Loucy (cell line): Measurements from ENCODE around the gene ETNK2.

Experiments
- H2AFZ ChIP-seq: fragments of 200-600 bp; sonication (generic); 2 replicates; pipeline ENCODE4 v1.6.0; 2016; ENCODE audit warnings: antibody characterized with exemption, mild to moderate bottlenecking, low read length, moderate library complexity
- H3F3A ChIP-seq: fragments of 200-600 bp; 2 replicates; pipeline ENCODE4 v1.6.0; 2016; ENCODE audit warnings: antibody characterized with exemption, low read depth, mild to moderate bottlenecking
- H3K27me3 ChIP-seq: fragments of 200-600 bp; sonication (generic); 2 replicates; pipeline ENCODE4 v1.6.1; 2014; ENCODE audit warnings: low read length, mild to moderate bottlenecking; ENCODE audit not compliant: insufficient read depth, poor library complexity, severe bottlenecking
- H3K36me3 ChIP-seq: fragments of 200-600 bp; sonication (generic); 2 replicates; pipeline ENCODE4 v1.6.1; 2016; ENCODE audit warnings: low read length; ENCODE audit not compliant: insufficient read depth
- H3K4me1 ChIP-seq: fragments of 200-600 bp; sonication (generic); 2 replicates; pipeline ENCODE4 v1.5.1; 2014; ENCODE audit warnings: low read length, mild to moderate bottlenecking; ENCODE audit not compliant: insufficient read depth, poor library complexity, severe bottlenecking
- H3K4me2 ChIP-seq: fragments of 200-600 bp; sonication (generic); 2 replicates; pipeline ENCODE4 v1.6.0; 2014; ENCODE audit warnings: antibody characterized with exemption, low read length, low read depth, mild to moderate bottlenecking; ENCODE audit not compliant: poor library complexity, severe bottlenecking
- H3K4me3 ChIP-seq: fragments of 200-600 bp; sonication (generic); 2 replicates; pipeline ENCODE4 v1.5.1; 2014; ENCODE audit warnings: low read length, mild to moderate bottlenecking, mixed read lengths; ENCODE audit not compliant: poor library complexity, severe bottlenecking
- H3K79me2 ChIP-seq: fragments of 200-600 bp; sonication (generic); 2 replicates; pipeline ENCODE4 v1.6.1; 2014; ENCODE audit warnings: low read length; ENCODE audit not compliant: insufficient read depth
- H3K9ac ChIP-seq: fragments of 200-600 bp; sonication (generic); 2 replicates; pipeline ENCODE4 v1.6.0; 2014; ENCODE audit warnings: mild to moderate bottlenecking, low read depth, low read length, moderate library complexity; ENCODE audit not compliant: poor library complexity, severe bottlenecking
- H3K9me2 ChIP-seq: fragments of 200-600 bp; sonication (generic); replicated peaks from 2 replicates; pipeline ENCODE4 v1.6.1; 2016; ENCODE audit warnings: low read depth, low read length, mixed read lengths
- H3K9me3 ChIP-seq: fragments of 200-600 bp; sonication (generic); 2 replicates; pipeline ENCODE4 v1.6.1; 2014; ENCODE audit warnings: mild to moderate bottlenecking, antibody characterized with exemption, low read length, low read depth; ENCODE audit not compliant: insufficient read depth
- H4K20me1 ChIP-seq: fragments of 200-600 bp; sonication (generic); 2 replicates; pipeline ENCODE4 v1.6.0; 2014; ENCODE audit warnings: antibody characterized with exemption, low read length, mild to moderate bottlenecking; ENCODE audit not compliant: insufficient read depth, poor library complexity, severe bottlenecking
- EZH2phosphoT487 ChIP-seq: fragments of 200-600 bp; IDR thresholded peaks from 2 replicates; pipeline ENCODE4 v1.6.1; 2018; ENCODE audit warnings: antibody characterized with exemption, mild to moderate bottlenecking, moderate library complexity, borderline replicate concordance
- TF ChIP-seq, protein P1 (sequence below): fragments of 200-600 bp; sonication (generic); conservative IDR thresholded peaks from 2 replicates; pipeline ENCODE4 v1.5.1; 2014; ENCODE audit warnings: mild to moderate bottlenecking, antibody characterized with exemption, low read length

The ETNK2 gene

DNA sequence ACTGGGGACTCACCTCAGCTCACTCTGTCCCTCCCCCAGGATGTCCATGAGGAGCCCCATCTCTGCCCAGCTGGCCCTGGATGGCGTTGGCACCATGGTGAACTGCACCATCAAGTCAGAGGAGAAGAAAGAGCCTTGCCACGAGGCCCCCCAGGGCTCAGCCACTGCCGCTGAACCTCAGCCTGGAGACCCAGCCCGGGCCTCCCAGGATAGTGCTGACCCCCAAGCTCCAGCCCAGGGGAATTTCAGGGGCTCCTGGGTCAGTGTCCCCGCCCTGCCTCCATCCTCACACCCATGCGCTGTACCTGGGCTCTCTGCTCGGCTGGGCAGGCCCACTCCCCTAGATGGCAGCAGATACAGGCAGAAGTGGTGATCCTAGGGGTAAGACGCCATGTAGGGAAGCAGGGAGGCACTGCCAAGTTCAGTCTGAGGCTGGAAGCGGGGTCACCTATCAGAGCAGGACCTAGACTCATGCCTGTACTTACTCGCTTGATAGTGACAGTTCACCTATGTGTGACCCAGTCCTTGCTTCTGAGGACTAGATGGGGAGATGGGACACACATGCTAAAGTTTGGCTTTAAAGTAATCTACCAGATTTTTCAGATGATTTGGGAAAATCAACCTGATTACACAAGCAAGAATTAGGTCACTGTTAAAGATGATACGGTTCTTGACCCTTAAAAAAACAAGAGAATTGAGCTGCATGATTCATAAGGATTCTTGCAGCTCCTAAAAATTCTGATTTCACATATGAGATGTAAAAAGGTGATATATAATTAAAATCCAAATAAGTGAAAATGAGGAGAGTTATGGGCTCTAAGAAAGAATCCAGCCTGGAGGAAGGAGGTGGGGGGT lies 38.7 kb downstream of the ETNK2 start:
- H3K9me3 ChIP-seq: no peaks in the 10 kb centered on the region
- H3K4me3 ChIP-seq: no peak overlapping the region
- H3K9me2 ChIP-seq: no peaks in the 10 kb centered on the region
- no peaks in the 10 kb centered on the region for H3F3A ChIP-seq
- TF ChIP-seq, protein P1, sequence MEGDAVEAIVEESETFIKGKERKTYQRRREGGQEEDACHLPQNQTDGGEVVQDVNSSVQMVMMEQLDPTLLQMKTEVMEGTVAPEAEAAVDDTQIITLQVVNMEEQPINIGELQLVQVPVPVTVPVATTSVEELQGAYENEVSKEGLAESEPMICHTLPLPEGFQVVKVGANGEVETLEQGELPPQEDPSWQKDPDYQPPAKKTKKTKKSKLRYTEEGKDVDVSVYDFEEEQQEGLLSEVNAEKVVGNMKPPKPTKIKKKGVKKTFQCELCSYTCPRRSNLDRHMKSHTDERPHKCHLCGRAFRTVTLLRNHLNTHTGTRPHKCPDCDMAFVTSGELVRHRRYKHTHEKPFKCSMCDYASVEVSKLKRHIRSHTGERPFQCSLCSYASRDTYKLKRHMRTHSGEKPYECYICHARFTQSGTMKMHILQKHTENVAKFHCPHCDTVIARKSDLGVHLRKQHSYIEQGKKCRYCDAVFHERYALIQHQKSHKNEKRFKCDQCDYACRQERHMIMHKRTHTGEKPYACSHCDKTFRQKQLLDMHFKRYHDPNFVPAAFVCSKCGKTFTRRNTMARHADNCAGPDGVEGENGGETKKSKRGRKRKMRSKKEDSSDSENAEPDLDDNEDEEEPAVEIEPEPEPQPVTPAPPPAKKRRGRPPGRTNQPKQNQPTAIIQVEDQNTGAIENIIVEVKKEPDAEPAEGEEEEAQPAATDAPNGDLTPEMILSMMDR: peak; percentile 39
- no peak for TF ChIP-seq EZH2phosphoT487
- H4K20me1 ChIP-seq: no peaks in the 10 kb centered on the region
- no peak overlapping the region for H3K4me2 ChIP-seq
- H2AFZ ChIP-seq: no peak overlapping the region
- H3K36me3 ChIP-seq: no peaks in the 10 kb centered on the region
- peaks cover 4% of the 10 kb centered on the region; the same call in 1 of the 2 replicates for H3K79me2 ChIP-seq
- H3K9ac ChIP-seq: no peak overlapping the region
- H3K27me3 ChIP-seq: no peaks in the 10 kb centered on the region
- peaks cover 19% of the 10 kb centered on the region for H3K4me1 ChIP-seq

DNA sequence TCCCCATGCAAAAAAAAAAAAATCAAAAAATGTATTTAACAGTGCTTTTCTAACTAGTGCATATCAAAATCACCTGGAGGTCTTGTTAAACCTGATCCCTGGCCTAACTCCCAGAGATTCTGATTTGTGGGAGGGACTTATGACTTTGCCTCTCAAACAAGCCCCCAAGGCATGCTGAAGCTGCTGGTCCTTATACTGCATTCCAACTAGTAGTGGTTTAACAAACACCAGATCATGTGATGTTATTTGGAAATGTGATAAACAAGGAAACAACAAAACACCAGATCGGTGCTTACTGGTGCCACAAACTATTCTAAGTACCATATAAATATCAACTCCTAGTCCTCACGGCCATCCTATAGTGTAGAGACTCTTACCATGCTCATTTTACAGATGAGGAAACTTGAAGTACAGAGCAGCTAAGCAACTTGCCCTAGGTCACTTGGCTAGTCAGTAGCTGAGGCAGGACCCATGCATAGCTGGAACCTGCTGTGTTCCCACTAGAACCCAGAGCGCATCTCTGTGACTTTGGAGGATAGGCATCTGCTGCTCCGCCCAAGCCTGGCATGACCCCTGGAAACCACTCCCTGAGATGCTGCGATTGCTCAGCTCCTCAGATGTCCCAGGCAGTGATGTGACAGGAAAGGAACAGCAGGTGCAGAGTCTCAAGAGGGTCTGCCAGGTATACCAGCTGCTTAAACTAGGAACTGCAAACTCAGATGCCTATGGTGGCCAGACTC lies 40.8 kb downstream of the ETNK2 start:
- Histone ChIP-seq H3K27me3 (no peaks in the 10 kb centered on the region), H3K79me2 (peaks cover 21% of the 10 kb centered on the region), H3K9ac (no peak overlapping the region), H3K9me3 (no peaks in the 10 kb centered on the region), H3K4me1 (peaks cover 30% of the 10 kb centered on the region), H4K20me1 (no peaks in the 10 kb centered on the region), H3K9me2 (no peaks in the 10 kb centered on the region), H3K36me3 (no peaks in the 10 kb centered on the region), H3K4me3 (no peak overlapping the region), H2AFZ (no peak overlapping the region), H3K4me2 (no peak overlapping the region), H3F3A (peaks cover 2% of the 10 kb centered on the region; the same call in 1 of the 2 replicates)
- TF ChIP-seq EZH2phosphoT487: no peak
- TF ChIP-seq, protein P1: no peak

DNA sequence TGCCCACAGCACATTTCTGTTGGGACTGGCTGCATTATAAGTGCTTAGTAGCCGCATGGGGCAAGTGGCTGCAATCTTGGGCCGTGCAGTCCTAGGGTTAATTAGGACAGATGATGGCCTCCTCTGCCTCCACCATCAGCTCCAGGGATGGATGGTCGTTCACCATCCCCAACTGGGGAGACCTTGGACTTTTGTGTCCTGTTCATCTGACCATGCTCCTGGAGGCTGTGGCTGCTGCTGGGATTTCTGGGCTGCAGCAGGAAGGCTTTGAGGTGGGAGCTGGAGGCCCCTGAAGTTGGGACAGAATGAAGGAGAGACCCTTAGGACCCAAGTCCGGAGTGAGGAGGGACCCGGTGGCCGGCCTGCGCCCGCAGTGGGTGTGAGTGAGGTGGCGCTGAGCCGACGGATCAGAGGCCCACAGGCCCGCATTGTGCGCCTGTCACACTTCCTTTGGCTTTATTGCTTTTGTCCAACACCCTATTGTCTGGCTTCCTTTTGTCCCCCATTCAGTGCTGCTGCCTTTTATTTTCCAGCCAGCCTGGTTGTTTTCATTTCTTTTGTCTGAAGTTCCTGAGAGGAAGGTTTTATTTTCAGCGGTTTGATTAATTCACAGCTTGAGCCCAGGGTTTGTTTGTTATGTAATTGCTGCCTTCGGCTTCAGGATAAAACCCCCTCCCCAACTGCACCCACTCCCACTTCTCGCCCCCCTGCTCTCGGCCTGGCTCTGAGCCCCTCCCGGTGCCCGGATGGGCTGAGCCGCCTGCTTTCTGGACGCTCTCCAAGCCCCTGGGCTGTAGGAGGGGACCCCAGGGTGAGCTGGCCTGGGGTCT lies 43.3 kb downstream of the ETNK2 start:
- Histone ChIP-seq H3K4me1 (peaks cover 53% of the 10 kb centered on the region), H3K9me2 (no peaks in the 10 kb centered on the region), H4K20me1 (no peaks in the 10 kb centered on the region), H2AFZ (no peak overlapping the region), H3K4me3 (no peak overlapping the region), H3K79me2 (peaks cover 27% of the 10 kb centered on the region), H3K9me3 (no peaks in the 10 kb centered on the region), H3K9ac (peak overlapping the region; percentile 51), H3K27me3 (no peaks in the 10 kb centered on the region), H3K4me2 (peak overlapping the region; percentile 7), H3F3A (peaks cover 18% of the 10 kb centered on the region), H3K36me3 (no peaks in the 10 kb centered on the region)
- TF ChIP-seq, protein P1: no peak
- no peak for TF ChIP-seq EZH2phosphoT487
